ENCODE measurements around the gene CNTRL. TPM values are rescaled to one million over a fixed set of nuclear protein-coding genes. Genes with fewer than 3 reads are reported as not detected.

CNTRL gene
- total RNA-seq, 1 donor from 2014 or later, result 6.7 TPM

- TF ChIP-seq CTCF (IDR thresholded peaks at IDR 0.05; ENCODE audit: insufficient read depth, low read length, poor library complexity, severe bottlenecking), result no peak
- no peak for DNase-seq (ENCODE audit: low read depth)
Observed at GRCh38 chr9:121189660-121190059, 114.9 kb downstream of the CNTRL start.

GRCh38 chr9:121191235-121191634 is 116.5 kb downstream of the CNTRL start:
- no peaks in the 10 kb centered on the region for H3K27me3 ChIP-seq (ENCODE audit: control insufficient read depth, insufficient read depth, low read length)
- no peak for DNase-seq (ENCODE audit: low read depth)
- TF ChIP-seq CTCF (IDR thresholded peaks at IDR 0.05; ENCODE audit: insufficient read depth, low read length, poor library complexity, severe bottlenecking), result no peak
- no peaks in the 10 kb centered on the region for H3K36me3 ChIP-seq (ENCODE audit: control insufficient read depth, insufficient read depth, low read length)
- no peak overlapping the region for H3K4me3 ChIP-seq (ENCODE audit: low read depth, low read length)

More at GRCh38 chr9:121189660-121190059, 114.9 kb downstream of the CNTRL start:
- no peaks in the 10 kb centered on the region for H3K36me3 ChIP-seq (ENCODE audit: control insufficient read depth, insufficient read depth, low read length)
- H3K4me3 ChIP-seq (ENCODE audit: low read depth, low read length), result no peak overlapping the region
- no peaks in the 10 kb centered on the region for H3K27me3 ChIP-seq (ENCODE audit: control insufficient read depth, insufficient read depth, low read length)

GRCh38 chr9:121192518-121192917 is 117.8 kb downstream of the CNTRL start:
- DNase-seq (ENCODE audit: low read depth), result no peak
- Histone ChIP-seq H3K27me3 (ENCODE audit: control insufficient read depth, insufficient read depth, low read length) (no peaks in the 10 kb centered on the region), H3K36me3 (ENCODE audit: control insufficient read depth, insufficient read depth, low read length) (no peaks in the 10 kb centered on the region), H3K4me3 (ENCODE audit: low read depth, low read length) (no peak overlapping the region)
- TF ChIP-seq CTCF (IDR thresholded peaks at IDR 0.05; ENCODE audit: insufficient read depth, low read length, poor library complexity, severe bottlenecking), result no peak

- DNase-seq (ENCODE audit: low read depth), result no peak
- H3K4me3 ChIP-seq (ENCODE audit: low read depth, low read length), result no peak overlapping the region
- no peak for TF ChIP-seq CTCF (IDR thresholded peaks at IDR 0.05; ENCODE audit: insufficient read depth, low read length, poor library complexity, severe bottlenecking)
- H3K27me3 ChIP-seq (ENCODE audit: control insufficient read depth, insufficient read depth, low read length), result no peaks in the 10 kb centered on the region
- no peaks in the 10 kb centered on the region for H3K36me3 ChIP-seq (ENCODE audit: control insufficient read depth, insufficient read depth, low read length)
Observed at GRCh38 chr9:121192959-121193640, 118.3 kb downstream of the CNTRL start.

GRCh38 chr9:121194730-121195129 is 120.0 kb downstream of the CNTRL start:
- Histone ChIP-seq H3K36me3 (ENCODE audit: control insufficient read depth, insufficient read depth, low read length) (no peaks in the 10 kb centered on the region), H3K4me3 (ENCODE audit: low read depth, low read length) (no peak overlapping the region), H3K27me3 (ENCODE audit: control insufficient read depth, insufficient read depth, low read length) (no peaks in the 10 kb centered on the region)
- no peak for DNase-seq (ENCODE audit: low read depth)
- no peak for TF ChIP-seq CTCF (IDR thresholded peaks at IDR 0.05; ENCODE audit: insufficient read depth, low read length, poor library complexity, severe bottlenecking)

GRCh38 chr9:121196389-121196788 is 121.6 kb downstream of the CNTRL start:
- no peak overlapping the region for H3K4me3 ChIP-seq (ENCODE audit: low read depth, low read length)
- no peaks in the 10 kb centered on the region for H3K27me3 ChIP-seq (ENCODE audit: control insufficient read depth, insufficient read depth, low read length)
- TF ChIP-seq CTCF (IDR thresholded peaks at IDR 0.05; ENCODE audit: insufficient read depth, low read length, poor library complexity, severe bottlenecking), result no peak
- DNase-seq (ENCODE audit: low read depth), result no peak
- H3K36me3 ChIP-seq (ENCODE audit: control insufficient read depth, insufficient read depth, low read length), result no peaks in the 10 kb centered on the region

Measured in kidney epithelial cell (primary cell).